Lower leg skin (tissue), 4 donors: Measurements from ENCODE around the gene RSPRY1. TPM values are rescaled to one million over a fixed set of nuclear protein-coding genes. Genes with fewer than 3 reads are reported as not detected.
"Not testable (repeated sequence)": the region's sequence is repeated elsewhere in the genome, so short reads cannot be mapped to it uniquely, and the experiment has no call there.

ENCODE experiments used
- DNase-seq, 2 donors: peaks; one replicate each; pipeline ENCODE4 v3.0.0-alpha.2; 2019; ENCODE audit warnings: low spot score in 2 of 2
- H3K4me3 ChIP-seq: fragments of 200-600 bp; sonication (generic); 2 replicates; pipeline ENCODE4 v1.5.1; 2017; ENCODE audit warnings: mild to moderate bottlenecking, low read depth; ENCODE audit not compliant: poor library complexity, severe bottlenecking
- POLR2A ChIP-seq, 2 donors: fragments of 450-650 bp; IDR thresholded peaks; one replicate each; pipeline ENCODE4 v1.6.1; 2016 to 2017; ENCODE audit warnings: antibody characterized with exemption in 2 of 2, mild to moderate bottlenecking in 1 of 2, moderate library complexity in 1 of 2
- WGBS, 2 donors: methylation state at CpG; one replicate each; pipeline ENCODE4 v1.1.5; 2018; 5-methylcytosine and 5-hydroxymethylcytosine counted together
- intact Hi-C: fragments of 100-400 bp; cut with DNase I; formaldehyde crosslinking; loops from one replicate; pipeline ENCODE4 v1.15.0; 2023; ENCODE audit warnings: low total_unique reads
- total RNA-seq, 4 donors: library from RNA; depleted of rRNA; stranded (reverse); fragments of >200 nt; gene quantifications; one replicate each; pipeline ENCODE4 v1.1.0, GENCODE V29; 2016
- TF ChIP-seq, protein P1 (sequence below), 3 donors: fragments of 450-650 bp; IDR thresholded peaks; one replicate each; pipeline ENCODE4 v1.5.1; 2016; ENCODE audit warnings: antibody characterized with exemption in 3 of 3, mild to moderate bottlenecking in 3 of 3, moderate library complexity in 2 of 3

RSPRY1 gene
- total RNA-seq, 4 donors from 2014 or later = 23.8 to 31.2 (median 26.8) TPM

DNA sequence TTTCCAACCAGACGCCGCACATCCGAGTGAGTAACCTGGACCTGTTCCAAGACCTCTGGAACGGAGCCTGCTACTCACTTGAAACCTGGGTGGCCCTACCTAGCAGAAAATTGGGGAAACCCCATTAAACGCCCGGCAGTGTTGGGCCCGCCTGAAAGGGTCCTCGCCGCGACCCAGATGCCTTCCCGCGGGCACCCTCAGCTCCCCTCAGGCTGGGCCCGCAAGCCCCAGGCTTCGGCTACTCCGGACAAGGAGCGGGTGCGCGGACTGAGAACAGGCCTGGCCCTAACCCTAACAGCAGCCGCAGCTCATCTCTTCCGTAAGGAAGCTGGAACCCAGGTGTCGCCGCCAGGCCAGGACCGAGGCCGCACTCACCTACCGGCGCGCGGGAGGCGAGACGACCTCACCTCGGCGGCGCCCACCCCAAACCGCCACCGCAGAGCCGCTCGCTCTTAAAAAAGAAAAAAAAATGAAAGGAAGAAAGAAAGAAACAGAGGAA, 634 bp upstream of the RSPRY1 start:
- WGBS, 2 donors = 0 to 1% methylated on average over 29 to 36 of the region's 37 CpGs
- TF ChIP-seq, protein P1, sequence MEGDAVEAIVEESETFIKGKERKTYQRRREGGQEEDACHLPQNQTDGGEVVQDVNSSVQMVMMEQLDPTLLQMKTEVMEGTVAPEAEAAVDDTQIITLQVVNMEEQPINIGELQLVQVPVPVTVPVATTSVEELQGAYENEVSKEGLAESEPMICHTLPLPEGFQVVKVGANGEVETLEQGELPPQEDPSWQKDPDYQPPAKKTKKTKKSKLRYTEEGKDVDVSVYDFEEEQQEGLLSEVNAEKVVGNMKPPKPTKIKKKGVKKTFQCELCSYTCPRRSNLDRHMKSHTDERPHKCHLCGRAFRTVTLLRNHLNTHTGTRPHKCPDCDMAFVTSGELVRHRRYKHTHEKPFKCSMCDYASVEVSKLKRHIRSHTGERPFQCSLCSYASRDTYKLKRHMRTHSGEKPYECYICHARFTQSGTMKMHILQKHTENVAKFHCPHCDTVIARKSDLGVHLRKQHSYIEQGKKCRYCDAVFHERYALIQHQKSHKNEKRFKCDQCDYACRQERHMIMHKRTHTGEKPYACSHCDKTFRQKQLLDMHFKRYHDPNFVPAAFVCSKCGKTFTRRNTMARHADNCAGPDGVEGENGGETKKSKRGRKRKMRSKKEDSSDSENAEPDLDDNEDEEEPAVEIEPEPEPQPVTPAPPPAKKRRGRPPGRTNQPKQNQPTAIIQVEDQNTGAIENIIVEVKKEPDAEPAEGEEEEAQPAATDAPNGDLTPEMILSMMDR (IDR thresholded peaks at IDR 0.05) = no peak
- intact Hi-C loops = no loop called here
- peak; percentile 56 to 90 for DNase-seq
- peak overlapping the region; percentile 98 for H3K4me3 ChIP-seq

DNA sequence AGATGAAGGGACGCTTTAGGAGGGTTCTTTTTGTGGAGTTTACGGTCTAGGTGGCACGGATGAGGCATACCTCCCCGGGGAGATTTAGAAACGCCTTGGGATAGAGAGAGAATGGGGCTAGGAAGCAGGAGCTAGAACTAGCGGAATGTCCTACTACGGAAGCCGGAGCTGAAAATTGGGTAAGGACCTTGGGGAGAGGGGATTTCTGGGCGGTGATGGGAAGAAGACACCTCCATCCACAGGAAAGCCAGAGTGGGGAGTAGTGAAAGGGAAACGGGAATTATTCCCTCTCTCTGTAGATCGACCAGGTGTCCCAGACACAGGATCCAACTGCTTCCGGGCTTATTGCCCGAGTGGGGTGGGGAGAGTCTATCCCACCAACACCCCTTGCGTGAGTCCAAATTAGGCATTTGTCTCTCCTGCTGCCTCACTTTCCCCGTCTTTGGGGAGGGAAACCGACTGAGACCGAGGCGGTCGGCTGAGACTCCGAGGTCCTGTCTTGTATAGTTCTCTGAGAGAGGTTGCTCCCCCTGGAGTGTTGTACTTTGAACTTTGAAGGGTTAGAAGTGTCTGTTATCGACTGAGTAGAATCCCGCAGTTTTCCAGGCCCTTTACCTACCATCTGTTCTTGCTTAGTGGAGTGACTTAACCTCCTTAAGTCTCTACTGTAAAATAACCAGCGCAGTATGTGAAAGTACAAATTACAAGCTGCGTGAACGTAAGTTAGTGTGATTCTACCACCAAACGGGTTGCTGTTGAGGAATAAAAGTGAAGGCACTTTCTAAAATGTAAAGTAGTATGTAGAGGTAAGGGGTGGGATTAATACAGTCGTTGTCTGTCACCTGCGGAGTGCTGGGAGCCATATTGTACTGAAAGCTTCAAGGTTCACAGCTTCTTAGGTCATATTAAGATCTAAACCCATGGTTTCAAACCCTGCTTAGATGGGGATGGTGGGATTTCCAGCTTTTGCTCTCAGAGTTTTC, 1.0 kb downstream of the RSPRY1 start:
- TF ChIP-seq POLR2A (IDR thresholded peaks at IDR 0.05) = no peak
- TF ChIP-seq, protein P1 (IDR thresholded peaks at IDR 0.05) = no peak
- WGBS, 2 donors = 1 to 3% methylated on average over 28 of the region's 28 CpGs
- peak overlapping the region; percentile 100 for H3K4me3 ChIP-seq
- intact Hi-C loops = no loop called here
- DNase-seq = no peak

DNA sequence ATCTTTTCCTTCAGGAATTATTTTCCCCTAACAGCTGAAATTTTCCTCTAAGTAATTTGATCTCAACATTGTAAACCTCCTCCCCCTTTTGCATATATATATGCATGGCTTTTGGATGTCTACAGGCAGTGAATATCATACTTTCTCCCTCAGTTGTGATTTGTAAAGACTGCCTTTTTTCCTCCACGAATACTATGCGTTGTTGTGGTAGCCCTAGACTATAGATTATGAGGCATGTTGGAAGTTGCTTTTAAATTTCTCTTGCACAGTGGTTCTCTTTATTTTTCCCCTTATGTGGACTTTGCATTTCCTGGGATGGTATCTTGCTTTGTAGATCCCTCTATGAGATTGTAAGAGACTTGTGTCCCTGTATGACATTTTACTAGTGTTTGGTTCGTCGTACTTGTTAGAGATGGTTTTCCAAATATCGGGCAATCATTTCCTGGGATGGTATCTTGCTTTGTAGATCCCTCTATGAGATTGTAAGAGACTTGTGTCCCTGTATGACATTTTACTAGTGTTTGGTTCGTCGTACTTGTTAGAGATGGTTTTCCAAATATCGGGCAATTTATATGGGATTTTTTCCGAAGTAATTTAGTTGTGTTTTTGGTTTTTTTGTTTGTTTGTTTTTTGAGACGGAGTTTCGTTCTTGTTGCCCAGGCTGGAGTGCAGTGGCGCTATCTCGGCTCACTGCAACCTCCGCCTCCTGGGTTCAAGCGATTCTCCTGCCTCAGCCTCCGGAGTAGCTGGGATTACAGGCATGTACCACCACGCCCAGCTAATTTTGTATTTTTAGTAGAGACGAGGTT, 2.0 kb downstream of the RSPRY1 start:
- 68 to 70% methylated on average over 18 of the region's 18 CpGs for WGBS, 2 donors
- H3K4me3 ChIP-seq, intact Hi-C loops, DNase-seq: not testable (repeated sequence)

DNA sequence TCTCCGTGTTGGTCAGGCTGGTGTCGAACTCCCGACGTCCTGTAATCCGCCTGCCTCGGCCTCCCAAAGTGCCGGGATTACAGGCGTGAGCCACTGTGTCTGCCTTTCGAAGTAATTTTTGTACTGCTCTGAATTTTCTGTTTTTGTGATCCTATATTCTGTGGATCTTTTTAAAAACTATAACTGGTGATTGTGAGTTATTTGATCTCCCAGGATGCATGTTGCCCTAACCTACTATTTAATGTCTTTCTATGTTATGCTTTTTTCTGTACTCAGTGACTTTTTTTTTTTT, 2.5 kb downstream of the RSPRY1 start:
- intact Hi-C loops = no loop called here
- no peak overlapping the region for H3K4me3 ChIP-seq
- 88 to 92% methylated on average over 9 of the region's 9 CpGs for WGBS, 2 donors
- DNase-seq = no peak
- TF ChIP-seq POLR2A (IDR thresholded peaks at IDR 0.05) = no peak
- TF ChIP-seq, protein P1 (IDR thresholded peaks at IDR 0.05) = no peak

DNA sequence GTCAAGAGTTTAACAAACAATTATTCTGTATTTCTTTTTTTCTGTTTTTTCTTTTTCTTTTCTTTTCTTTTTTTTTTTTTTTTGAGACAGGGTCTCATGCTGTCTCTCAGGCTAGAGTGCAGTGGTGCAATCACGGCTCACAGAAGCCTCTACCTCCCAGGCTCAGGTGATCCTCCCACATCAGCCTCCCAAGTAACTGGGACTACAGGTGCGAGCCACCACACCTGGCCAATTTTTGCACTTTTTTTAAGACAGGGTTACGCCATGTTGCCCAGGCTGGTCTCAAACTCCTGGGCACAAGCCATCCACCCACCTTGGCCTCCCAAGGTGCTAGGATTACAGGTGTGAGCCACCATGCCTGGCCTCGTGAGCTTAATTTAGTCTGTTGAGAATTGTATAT, 3.4 kb downstream of the RSPRY1 start:
- intact Hi-C loops, H3K4me3 ChIP-seq, DNase-seq: not testable (repeated sequence)
- WGBS, 2 donors = 96 to 97% methylated on average over 4 of the region's 4 CpGs

DNA sequence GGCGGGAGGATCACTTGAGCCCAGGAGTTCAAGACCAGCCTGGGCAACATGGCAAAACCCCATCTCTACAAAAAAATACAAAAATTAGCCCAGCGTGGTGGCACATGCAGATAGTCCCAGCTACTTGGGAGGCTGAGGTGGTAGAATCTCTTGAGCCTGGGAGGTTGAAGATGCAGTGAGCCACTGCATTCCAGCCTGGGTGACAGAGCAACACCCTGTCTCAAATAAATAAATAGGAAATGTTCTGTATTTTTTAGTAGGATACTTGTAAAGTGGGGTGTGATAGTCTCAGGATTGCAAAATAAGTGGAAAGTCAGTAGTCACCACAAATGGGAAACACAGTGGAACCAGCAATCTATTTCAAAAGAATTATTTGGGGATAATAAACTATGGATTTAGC, 4.0 kb downstream of the RSPRY1 start:
- DNase-seq = no peak
- H3K4me3 ChIP-seq = no peak overlapping the region
- 97 to 100% methylated on average over 2 of the region's 2 CpGs for WGBS, 2 donors
- intact Hi-C loops = no loop called here
- TF ChIP-seq, protein P1 (IDR thresholded peaks at IDR 0.05) = no peak
- no peak for TF ChIP-seq POLR2A (IDR thresholded peaks at IDR 0.05)
